SK-N-MC (cell line): ENCODE measurements around the gene C1orf74.

Experiments used
- EZH2 ChIP-seq: fragments of 200-600 bp; sonication (generic); IDR thresholded peaks from one replicate; pipeline ENCODE4 v1.6.1; 2017; ENCODE audit warnings: antibody characterized with exemption
- FOXP2 ChIP-seq: optimal IDR thresholded peaks from 2 replicates; pipeline ENCODE3; 2011; ENCODE audit warnings: mild to moderate bottlenecking, moderate library complexity; ENCODE audit not compliant: insufficient read depth; ENCODE audit errors: extremely low read length, control extremely low read depth
- POLR2AphosphoS5 ChIP-seq: IDR thresholded peaks from 2 replicates; pipeline ENCODE4 v1.6.1; 2012; ENCODE audit warnings: mild to moderate bottlenecking, low read depth, low read length, borderline replicate concordance

DNA sequence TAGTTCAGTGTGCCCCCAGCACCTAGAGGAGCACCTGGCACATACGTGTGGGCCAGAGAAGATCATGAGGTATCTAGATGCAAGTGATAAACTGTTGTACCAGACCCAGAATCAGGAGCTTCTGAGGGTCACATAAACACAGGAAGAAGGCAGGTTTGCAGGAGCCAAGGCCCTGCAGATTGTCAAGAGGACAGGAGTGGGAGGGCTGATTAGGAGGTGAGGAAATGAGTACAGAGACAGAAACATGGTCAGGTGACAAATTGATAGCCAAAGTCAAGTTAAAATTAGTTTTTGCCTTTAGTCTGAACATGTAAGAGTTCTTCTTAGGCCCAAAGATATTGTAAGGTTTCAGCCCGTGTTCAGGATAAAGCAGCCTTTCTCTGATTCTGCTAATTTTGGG is 42.5 kb downstream of the C1orf74 start:
- no peak for TF ChIP-seq EZH2
- TF ChIP-seq POLR2AphosphoS5 = no peak
- no peak for TF ChIP-seq FOXP2
